Spleen (tissue), 11 donors: ENCODE results near the gene MC1R. TPM values are rescaled to one million over a fixed set of nuclear protein-coding genes. Genes with fewer than 3 reads are reported as not detected.
"Not testable (repeated sequence)": the region's sequence is repeated elsewhere in the genome, so short reads cannot be mapped to it uniquely, and the experiment has no call there.

Source experiments
- DNase-seq: peaks from one replicate; pipeline ENCODE4 v3.0.0-alpha.2; 2020
- H3K27ac ChIP-seq, 8 donors: fragments of 200-600 bp; sonication (generic) in 7 of 8; 1 replicate in 4 of 8; 2 replicates in 4 of 8; pipeline versions ENCODE4 v1.5.0 to v1.8.0; 2016 to 2021; ENCODE audit warnings: inconsistent platforms in 4 of 8, mild to moderate bottlenecking in 4 of 8, moderate library complexity in 1 of 8
- H3K27me3 ChIP-seq, 7 donors: fragments of 200-600 bp; sonication (generic) in 6 of 7; replicated peaks in 1 of 7; 1 replicate in 4 of 7; 2 replicates in 3 of 7; pipeline versions ENCODE4 v1.5.0 to v1.8.0; 2016 to 2021; ENCODE audit warnings: inconsistent platforms in 3 of 7, mild to moderate bottlenecking in 1 of 7
- H3K36me3 ChIP-seq, 6 donors: fragments of 200-600 bp; sonication (generic) in 5 of 6; 1 replicate in 4 of 6; 2 replicates in 2 of 6; pipeline versions ENCODE4 v1.5.0 to v1.8.0; 2016 to 2021; ENCODE audit warnings: inconsistent platforms in 2 of 6
- H3K4me1 ChIP-seq, 6 donors: fragments of 200-600 bp; sonication (generic) in 5 of 6; 1 replicate in 3 of 6; 2 replicates in 3 of 6; pipeline versions ENCODE4 v1.5.0 to v1.8.0; 2016 to 2021; ENCODE audit warnings: inconsistent platforms in 3 of 6
- H3K4me3 ChIP-seq, 8 donors: fragments of 200-600 bp; sonication (generic) in 7 of 8; 1 replicate in 4 of 8; 2 replicates in 4 of 8; pipeline versions ENCODE4 v1.5.0 to v1.8.0; 2016 to 2021; ENCODE audit warnings: inconsistent platforms in 4 of 8, mild to moderate bottlenecking in 4 of 8, moderate library complexity in 2 of 8
- H3K9me3 ChIP-seq, 8 donors: fragments of 200-600 bp; sonication (generic) in 7 of 8; 1 replicate in 4 of 8; 2 replicates in 4 of 8; pipeline versions ENCODE4 v1.5.0 to v1.8.0; 2016 to 2021; ENCODE audit warnings: inconsistent platforms in 4 of 8
- CTCF ChIP-seq, 11 experiments: fragments of 200-600 bp in 7 of 11; fragments of 450-650 bp in 4 of 11; sonication (generic) in 4 of 11; IDR thresholded peaks in 8 of 11; conservative IDR thresholded peaks in 3 of 11; 1 replicate in 7 of 11; 2 replicates in 4 of 11; pipeline versions ENCODE4 v1.4.0 to v1.8.0; 2016 to 2021; ENCODE audit warnings: antibody characterized with exemption in 11 of 11, inconsistent platforms in 4 of 11, mild to moderate bottlenecking in 1 of 11
- POLR2A ChIP-seq, 3 donors: fragments of 450-650 bp; IDR thresholded peaks; one replicate each; pipeline ENCODE4 v1.5.1; 2017; ENCODE audit warnings: antibody characterized with exemption in 3 of 3, mild to moderate bottlenecking in 1 of 3
- POLR2AphosphoS5 ChIP-seq, 3 donors: sonication (generic); formaldehyde crosslinking; IDR thresholded peaks; one replicate each; pipeline ENCODE4 v1.5.1; 2017; ENCODE audit warnings: antibody characterized with exemption in 3 of 3
- WGBS, 5 donors: extraction: QIAGEN DNeasy Blood & Tissue Kit in 3 of 5; methylation state at CpG; one replicate each; pipeline versions ENCODE4 v1.1.5 to v1.1.7; 2013 to 2018; 5-methylcytosine and 5-hydroxymethylcytosine counted together
- intact Hi-C: fragments of 100-400 bp; cut with DNase I; formaldehyde crosslinking; loops from one replicate; pipeline ENCODE4 v1.15.0; 2023; ENCODE audit warnings: low total_unique reads
- polyA plus RNA-seq, 3 donors: library from polyadenylated mRNA; stranded (reverse); fragments of 200-250 nt; gene quantifications; one replicate each; pipeline ENCODE4 v1.2.1, GENCODE V29; 2013
- total RNA-seq, 7 donors: library from RNA; depleted of rRNA in 3 of 7; stranded (reverse); fragments of >200 nt in 3 of 7; fragmentation: NEBNext Ultra II Directional in 4 of 7; extraction: Animal tissue kit (Norgen Biotek cat#: 25700) in 4 of 7; gene quantifications; one replicate each; pipeline versions ENCODE4 v1.1.0 to v1.2.1, GENCODE V29; 2016 to 2021
- donor health status: healthy with polysubstance abuse.
- donor health status: DM: no; HTN: no; CAD: no; lungs with moderate emphysema.
- donor health status: DM: no; HTN: no; CAD: no.
- donor health status: Bipolar disorder and iron deficiency.
- donor health status: healthy.
- donor health status: DM: no; HTN: no; CAD: no.
- donor health status: DM: yes; HTN: yes; CAD: no.

MC1R gene
- total and polyA plus RNA-seq, 10 donors, result 2.4 to 12.5 (median 4.5) TPM

DNA sequence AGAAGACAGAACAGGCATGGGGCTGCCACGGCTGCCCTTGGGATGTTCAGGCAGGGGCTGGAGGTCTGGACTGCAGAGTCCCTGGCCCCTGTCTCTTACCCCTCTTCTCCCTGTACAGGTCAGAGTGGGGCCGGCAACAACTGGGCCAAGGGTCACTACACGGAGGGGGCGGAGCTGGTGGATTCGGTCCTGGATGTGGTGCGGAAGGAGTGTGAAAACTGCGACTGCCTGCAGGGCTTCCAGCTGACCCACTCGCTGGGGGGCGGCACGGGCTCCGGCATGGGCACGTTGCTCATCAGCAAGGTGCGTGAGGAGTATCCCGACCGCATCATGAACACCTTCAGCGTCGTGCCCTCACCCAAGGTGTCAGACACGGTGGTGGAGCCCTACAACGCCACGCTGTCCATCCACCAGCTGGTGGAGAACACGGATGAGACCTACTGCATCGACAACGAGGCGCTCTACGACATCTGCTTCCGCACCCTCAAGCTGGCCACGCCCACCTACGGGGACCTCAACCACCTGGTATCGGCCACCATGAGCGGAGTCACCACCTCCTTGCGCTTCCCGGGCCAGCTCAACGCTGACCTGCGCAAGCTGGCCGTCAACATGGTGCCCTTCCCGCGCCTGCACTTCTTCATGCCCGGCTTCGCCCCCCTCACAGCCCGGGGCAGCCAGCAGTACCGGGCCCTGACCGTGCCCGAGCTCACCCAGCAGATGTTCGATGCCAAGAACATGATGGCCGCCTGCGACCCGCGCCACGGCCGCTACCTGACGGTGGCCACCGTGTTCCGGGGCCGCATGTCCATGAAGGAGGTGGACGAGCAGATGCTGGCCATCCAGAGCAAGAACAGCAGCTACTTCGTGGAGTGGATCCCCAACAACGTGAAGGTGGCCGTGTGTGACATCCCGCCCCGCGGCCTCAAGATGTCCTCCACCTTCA lies 16.2 kb downstream of the MC1R start:
- no peak for DNase-seq
- intact Hi-C loops, result no loop called here
- Histone ChIP-seq H3K27me3 (peaks cover 0 to 39% (median 0%) of the 10 kb centered on the region in 7 donors), H3K9me3 (no peaks in the 10 kb centered on the region), H3K27ac (no peak overlapping the region), H3K36me3 (no peaks in the 10 kb centered on the region), H3K4me1 (peaks cover 0 to 5% (median 0%) of the 10 kb centered on the region in 6 donors), H3K4me3 (no peak overlapping the region)
- no peak for TF ChIP-seq POLR2AphosphoS5 (IDR thresholded peaks at IDR 0.05)
- TF ChIP-seq CTCF (IDR thresholded peaks at IDR 0.05 in 8 of 11, conservative IDR thresholded peaks at IDR 0.05 in 3 of 11), result no peak
- no peak for TF ChIP-seq POLR2A (IDR thresholded peaks at IDR 0.05)
- 94 to 97% (median 96%) methylated on average over 41 to 61 of the region's 61 CpGs for WGBS, 5 donors

- H3K36me3 ChIP-seq, intact Hi-C loops, DNase-seq, H3K4me3 ChIP-seq, H3K9me3 ChIP-seq, H3K27ac ChIP-seq, H3K4me1 ChIP-seq: not testable (repeated sequence)
- peaks cover 0 to 33% (median 0%) of the 10 kb centered on the region in 7 donors for H3K27me3 ChIP-seq
- 90 to 94% (median 91%) methylated on average over 21 to 27 of the region's 27 CpGs for WGBS, 5 donors
Observed at GRCh38 chr16:89935620-89936019, 17.0 kb downstream of the MC1R start.

- Histone ChIP-seq H3K27me3 (peaks cover 0 to 33% (median 0%) of the 10 kb centered on the region in 7 donors), H3K9me3 (no peaks in the 10 kb centered on the region), H3K36me3 (no peaks in the 10 kb centered on the region), H3K4me1 (peaks cover 0 to 5% (median 0%) of the 10 kb centered on the region in 6 donors), H3K27ac (no peak overlapping the region), H3K4me3 (no peak overlapping the region)
- TF ChIP-seq POLR2AphosphoS5 (IDR thresholded peaks at IDR 0.05), result no peak
- no peak for TF ChIP-seq CTCF (IDR thresholded peaks at IDR 0.05 in 8 of 11, conservative IDR thresholded peaks at IDR 0.05 in 3 of 11)
- TF ChIP-seq POLR2A (IDR thresholded peaks at IDR 0.05), result no peak
- DNase-seq, result no peak
- intact Hi-C loops, result no loop called here
- 74 to 82% (median 80%) methylated on average over 13 of the region's 13 CpGs for WGBS, 5 donors
Observed at GRCh38 chr16:89936034-89936433, 17.4 kb downstream of the MC1R start.

GRCh38 chr16:89936508-89936907 lies 17.8 kb downstream of the MC1R start:
- Histone ChIP-seq H3K27ac (no peak overlapping the region), H3K4me1 (peaks cover 0 to 2% (median 0%) of the 10 kb centered on the region in 6 donors), H3K9me3 (no peaks in the 10 kb centered on the region), H3K4me3 (no peak overlapping the region), H3K27me3 (peaks cover 0 to 31% (median 0%) of the 10 kb centered on the region in 7 donors), H3K36me3 (no peaks in the 10 kb centered on the region)
- TF ChIP-seq CTCF (IDR thresholded peaks at IDR 0.05 in 8 of 11, conservative IDR thresholded peaks at IDR 0.05 in 3 of 11), result no peak
- no peak for TF ChIP-seq POLR2AphosphoS5 (IDR thresholded peaks at IDR 0.05)
- 87 to 92% (median 91%) methylated on average over 11 to 14 of the region's 14 CpGs for WGBS, 5 donors
- intact Hi-C loops, result no loop called here
- no peak for DNase-seq
